MCF 10A (cell line): ENCODE data around the gene ARHGAP24. TPM values are rescaled to one million over a fixed set of nuclear protein-coding genes. Genes with fewer than 3 reads are reported as not detected.

ENCODE experiments used
- BruUV-seq: library from RNA; stranded (reverse); fragments of 400-500 nt; replicated peaks from 2 replicates; lab custom pipeline; 2021; lab: Mats Ljungman, UMichigan
- CTCF ChIA-PET: fragments of 300-600 bp; sonication (Branson Sonifier 250); formaldehyde crosslinking; extraction: SDS; loops from one replicate; lab custom pipeline; 2021; ENCODE audit warnings: antibody characterized with exemption, inconsistent platforms; lab: Yijun Ruan, JAX
- POLR2A ChIA-PET: fragments of 300-600, 350-650 bp; sonication (Branson Sonifier 250); formaldehyde crosslinking; extraction: SDS; loops from one replicate; lab custom pipeline; 2020; ENCODE audit warnings: antibody characterized with exemption, inconsistent platforms; lab: Yijun Ruan, JAX
- DNase-seq: peaks from one replicate; pipeline ENCODE4 v3.0.0-alpha.2; 2018; ENCODE audit not compliant: unreplicated experiment
- H3K27ac Mint-ChIP-seq: one replicate; pipeline ENCODE4 v1.8.0; 2022; ENCODE audit warnings: mild to moderate bottlenecking, low read depth, mixed read lengths; ENCODE audit not compliant: unreplicated experiment
- H3K27me3 Mint-ChIP-seq: one replicate; pipeline ENCODE4 v1.8.0; 2022; ENCODE audit warnings: mixed read lengths; ENCODE audit not compliant: insufficient read depth, unreplicated experiment
- H3K36me3 Mint-ChIP-seq: one replicate; pipeline ENCODE4 v1.8.0; 2022; ENCODE audit warnings: mild to moderate bottlenecking, moderate library complexity, mixed read lengths; ENCODE audit not compliant: insufficient read depth, unreplicated experiment
- H3K4me1 Mint-ChIP-seq: one replicate; pipeline ENCODE4 v1.8.0; 2022; ENCODE audit warnings: mixed read lengths; ENCODE audit not compliant: insufficient read depth, unreplicated experiment
- H3K4me3 Mint-ChIP-seq: one replicate; pipeline ENCODE4 v1.8.0; 2022; ENCODE audit warnings: mild to moderate bottlenecking, moderate library complexity, mixed read lengths; ENCODE audit not compliant: unreplicated experiment
- H3K9me3 Mint-ChIP-seq: one replicate; pipeline ENCODE4 v1.8.0; 2022; ENCODE audit warnings: mixed read lengths; ENCODE audit not compliant: unreplicated experiment
- CTCF ChIP-seq: fragments of 200-600 bp; IDR thresholded peaks from one replicate; pipeline ENCODE4 v1.8.0; 2022; ENCODE audit warnings: antibody characterized with exemption, mild to moderate bottlenecking; ENCODE audit not compliant: unreplicated experiment
- intact Hi-C: fragments of 100-400 bp; cut with micrococcal nuclease; formaldehyde crosslinking; loops from 2 replicates; pipeline ENCODE4 v1.14.1; 2022
- total RNA-seq: library from RNA; stranded (reverse); gene quantifications from 2 replicates; pipeline ENCODE4 v1.2.3, GENCODE V29; 2022

ARHGAP24 gene
- total RNA-seq, 1 experiment from 2014 or later: 2.6 TPM

GRCh38 chr4:85430697-85431096 is 44.3 kb upstream of the ARHGAP24 start:
- Mint-ChIP-seq H3K4me1 (peaks cover 4% of the 10 kb centered on the region), H3K27ac (no peak overlapping the region), H3K27me3 (no peaks in the 10 kb centered on the region), H3K9me3 (no peaks in the 10 kb centered on the region), H3K4me3 (no peak overlapping the region), H3K36me3 (no peaks in the 10 kb centered on the region)
- BruUV-seq: no TSS peak
- ChIA-PET CTCF (no interaction called here), POLR2A (interaction anchor here (0.6 kb wide), 1 partner anchor 73 kb away, joined by 3 read pairs; no protein-coding TSS in a partner anchor)
- DNase-seq: no peak
- no peak for TF ChIP-seq CTCF
- intact Hi-C loops: no loop called here

- ChIA-PET CTCF (no interaction called here), POLR2A (no interaction called here)
- BruUV-seq: no TSS peak
- no peak for TF ChIP-seq CTCF
- Mint-ChIP-seq H3K27ac (no peak overlapping the region), H3K36me3 (no peaks in the 10 kb centered on the region), H3K4me1 (peaks cover 4% of the 10 kb centered on the region), H3K9me3 (no peaks in the 10 kb centered on the region), H3K27me3 (no peaks in the 10 kb centered on the region), H3K4me3 (no peak overlapping the region)
- DNase-seq: peak; percentile 16
- intact Hi-C loops: no loop called here
Measured at GRCh38 chr4:85431156-85431555, 43.8 kb upstream of the ARHGAP24 start.

GRCh38 chr4:85431881-85432485 is 43.0 kb upstream of the ARHGAP24 start:
- no peak for TF ChIP-seq CTCF
- intact Hi-C loops: no loop called here
- no peak overlapping the region for H3K27ac Mint-ChIP-seq
- no TSS peak for BruUV-seq
- H3K4me3 Mint-ChIP-seq: no peak overlapping the region
- no peaks in the 10 kb centered on the region for H3K36me3 Mint-ChIP-seq
- no peaks in the 10 kb centered on the region for H3K9me3 Mint-ChIP-seq
- POLR2A ChIA-PET: no interaction called here
- CTCF ChIA-PET: no interaction called here
- DNase-seq: no peak
- H3K27me3 Mint-ChIP-seq: no peaks in the 10 kb centered on the region
- H3K4me1 Mint-ChIP-seq: peaks cover 4% of the 10 kb centered on the region

GRCh38 chr4:85445050-85445639 is 29.8 kb upstream of the ARHGAP24 start:
- H3K9me3 Mint-ChIP-seq: no peaks in the 10 kb centered on the region
- no peak for TF ChIP-seq CTCF
- no peak for DNase-seq

More at GRCh38 chr4:85445050-85445639, 29.8 kb upstream of the ARHGAP24 start:
- Mint-ChIP-seq H3K27me3 (no peaks in the 10 kb centered on the region), H3K4me1 (no peaks in the 10 kb centered on the region), H3K36me3 (no peaks in the 10 kb centered on the region), H3K4me3 (no peak overlapping the region), H3K27ac (no peak overlapping the region)
- CTCF ChIA-PET: interaction anchor here (0.7 kb wide), 1 partner anchor 312 kb away, joined by 4 read pairs; no protein-coding TSS in a partner anchor
- POLR2A ChIA-PET: no interaction called here
- intact Hi-C loops: no loop called here
- BruUV-seq: no TSS peak
